HG03442 (cell line): Measurements from ENCODE around the gene BMP7.

ENCODE experiments used
- ATAC-seq: cut with Tn5 transposase; IDR thresholded peaks from one replicate; pipeline ENCODE4 v1.9.1; 2021; ENCODE audit warnings: mild to moderate bottlenecking, moderate library complexity; ENCODE audit not compliant: unreplicated experiment

Gene BMP7

DNA sequence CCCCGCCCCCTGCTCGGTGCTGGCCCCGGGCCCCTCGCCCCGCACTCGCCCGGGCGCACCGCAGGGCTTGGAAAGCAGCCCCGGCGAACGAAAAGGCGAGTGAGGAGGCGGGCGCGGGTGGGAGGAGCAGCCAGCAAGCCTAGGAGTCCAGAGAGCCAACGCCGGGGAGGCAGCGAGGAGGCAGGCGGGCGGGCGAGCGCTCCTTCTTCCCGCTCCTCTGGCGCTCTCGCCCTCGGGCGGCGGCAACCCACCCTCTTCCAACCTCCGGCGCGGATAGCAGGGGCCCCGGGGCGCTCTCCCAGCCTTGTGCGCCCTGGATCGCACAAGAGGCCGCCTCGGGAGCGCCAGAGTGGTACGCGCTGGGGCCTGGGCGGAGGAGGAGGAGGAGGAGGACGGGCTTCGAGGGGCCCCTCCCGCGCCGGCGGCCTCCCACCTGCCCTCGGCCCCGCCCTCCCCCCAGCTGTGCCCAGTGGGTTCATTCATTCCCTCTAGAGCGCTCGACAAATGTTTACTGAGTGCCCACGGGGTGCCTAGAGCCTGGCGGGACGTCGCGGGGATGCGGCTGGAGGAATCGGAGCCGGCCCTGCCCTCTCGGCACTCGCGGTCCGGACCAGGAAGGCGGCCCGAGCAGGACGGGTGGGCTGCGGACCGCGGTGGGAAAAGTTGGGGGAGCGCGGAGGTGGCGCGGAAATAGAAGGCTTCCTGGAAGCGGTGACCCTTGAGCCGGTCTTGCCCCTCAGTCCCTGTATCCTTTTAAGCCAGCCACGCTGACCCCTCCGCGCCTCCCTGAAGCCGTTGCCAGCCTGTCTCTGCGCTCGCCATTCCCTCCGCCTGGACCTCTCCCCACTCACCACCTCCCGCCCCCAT lies at the start of gene BMP7:
Gene BMP7, minus strand, starts transcription at position 351 of the 867 bp plus-strand sequence. CDS start 519 bp downstream, outside the sequence.
- no peak for ATAC-seq

DNA sequence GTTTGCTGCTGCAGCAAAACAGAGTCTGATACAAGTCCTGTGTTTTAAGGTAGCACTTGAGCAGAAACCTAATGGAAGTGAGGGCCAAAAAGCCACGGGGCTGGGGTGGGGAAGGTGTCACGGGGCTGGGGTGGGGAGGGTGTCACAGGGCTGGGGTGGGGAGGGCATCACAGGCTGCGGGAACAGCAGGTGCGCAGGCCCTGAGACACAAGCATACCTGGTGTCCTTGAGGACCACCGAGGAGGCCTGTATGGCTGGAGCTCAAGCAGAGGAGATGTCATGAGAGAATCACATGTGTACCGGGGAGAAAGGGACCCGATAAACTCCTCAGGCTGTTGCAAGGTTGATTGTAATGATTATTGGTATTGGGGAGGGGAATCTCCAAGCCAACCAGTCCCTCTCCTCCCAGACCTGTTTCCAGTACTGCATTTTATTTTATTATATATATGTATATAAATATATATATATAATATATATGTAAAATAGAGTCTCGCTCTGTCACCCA lies 49.6 kb upstream of the BMP7 start:
- no peak for ATAC-seq

DNA sequence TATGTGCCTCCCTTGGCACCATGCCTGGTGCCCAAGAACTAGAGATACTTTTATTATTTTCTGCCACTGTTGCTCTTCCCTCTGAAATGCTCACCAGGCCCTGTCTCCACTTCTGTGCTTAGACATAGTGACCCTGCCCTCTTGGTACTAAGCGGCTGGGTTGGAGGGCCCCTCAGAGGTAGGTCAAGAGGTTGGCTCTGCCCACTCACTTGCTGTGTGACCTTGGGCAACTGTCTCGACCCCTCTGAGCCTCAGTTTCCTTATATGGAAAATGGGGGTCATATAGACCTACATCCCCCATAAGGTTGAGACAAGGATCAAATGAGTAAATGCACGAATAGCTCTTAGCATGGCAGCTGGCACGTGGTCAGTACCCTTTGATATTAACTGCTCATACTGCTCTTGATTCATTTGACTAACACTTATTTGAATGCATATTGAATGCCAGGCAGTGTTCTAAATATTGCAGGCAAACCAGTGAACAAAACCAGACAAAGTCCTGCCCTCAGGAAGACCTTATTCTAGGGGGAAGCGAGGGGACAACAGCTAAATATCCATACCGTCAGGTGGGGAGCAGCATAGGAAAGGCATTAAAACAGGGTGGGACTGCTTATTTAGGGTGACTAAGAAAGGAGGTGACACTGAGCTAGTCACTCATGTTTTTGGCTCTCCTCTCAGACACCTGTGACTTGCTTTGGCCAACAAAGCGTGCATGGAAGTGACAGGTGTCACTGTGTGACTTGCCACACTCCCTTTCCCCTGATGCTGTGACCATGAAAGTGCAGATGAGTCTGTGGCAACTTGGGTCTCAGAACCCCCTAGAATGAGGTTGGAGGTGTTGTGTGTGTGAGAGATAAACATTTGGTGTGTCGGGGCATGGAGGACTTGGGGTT lies 48.9 kb upstream of the BMP7 start:
- ATAC-seq, result no peak

DNA sequence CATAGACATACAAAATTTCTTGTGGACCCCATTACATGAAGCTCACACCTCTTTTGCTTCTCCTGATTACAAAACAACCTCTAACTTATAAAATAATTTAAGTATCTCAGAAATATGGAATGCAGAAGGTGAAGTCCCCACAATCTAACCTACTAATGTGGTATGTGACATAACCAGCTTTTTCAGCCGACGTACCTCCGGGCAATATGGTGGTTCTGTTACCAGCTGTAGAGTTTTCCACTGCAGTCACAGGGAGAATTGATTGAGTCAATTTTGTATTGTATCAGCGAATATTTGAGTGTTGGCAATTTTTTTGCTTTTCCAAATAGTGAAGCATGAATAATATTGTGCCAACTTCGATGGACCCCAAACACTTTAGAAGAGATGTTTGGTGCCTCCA lies 47.5 kb upstream of the BMP7 start:
- no peak for ATAC-seq

DNA sequence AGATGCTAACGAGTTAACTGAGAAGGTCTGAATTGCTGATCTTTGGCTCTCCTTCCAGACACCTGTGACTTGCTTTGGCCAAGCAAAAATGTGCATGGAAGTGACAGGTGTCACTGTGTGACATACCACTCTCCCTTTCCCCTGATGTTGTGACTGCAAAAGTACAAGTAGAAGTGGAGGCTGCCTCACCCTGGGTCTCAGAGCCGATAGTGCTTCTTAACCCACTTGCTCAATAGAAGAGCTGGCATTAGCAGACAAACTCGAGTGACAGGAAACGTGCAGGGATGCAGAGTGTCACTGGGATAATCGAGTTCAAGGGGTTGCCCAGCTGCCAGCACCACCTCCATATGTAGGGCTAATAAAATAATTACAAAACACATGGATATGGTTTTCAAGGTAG lies 46.8 kb upstream of the BMP7 start:
- ATAC-seq, result no peak

DNA sequence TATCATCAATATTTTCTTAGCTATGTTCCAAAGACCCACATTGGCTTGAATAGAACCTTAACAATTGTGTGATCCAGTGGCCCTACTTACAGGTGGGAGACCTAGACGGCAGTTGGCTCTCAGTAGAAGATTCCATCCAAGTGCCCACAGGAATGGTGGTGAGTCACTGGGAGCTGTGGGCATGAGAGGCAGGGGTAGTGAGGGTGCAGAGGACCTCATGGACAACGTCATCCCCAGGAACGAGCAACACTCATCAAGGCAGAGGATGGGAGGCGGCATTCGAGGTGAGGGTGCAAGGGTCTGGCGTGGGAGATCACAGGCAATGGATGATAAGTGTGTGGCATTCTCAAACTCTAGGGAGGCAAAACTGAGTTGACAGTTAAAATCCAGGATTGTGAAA lies 45.7 kb upstream of the BMP7 start:
- ATAC-seq, result no peak

DNA sequence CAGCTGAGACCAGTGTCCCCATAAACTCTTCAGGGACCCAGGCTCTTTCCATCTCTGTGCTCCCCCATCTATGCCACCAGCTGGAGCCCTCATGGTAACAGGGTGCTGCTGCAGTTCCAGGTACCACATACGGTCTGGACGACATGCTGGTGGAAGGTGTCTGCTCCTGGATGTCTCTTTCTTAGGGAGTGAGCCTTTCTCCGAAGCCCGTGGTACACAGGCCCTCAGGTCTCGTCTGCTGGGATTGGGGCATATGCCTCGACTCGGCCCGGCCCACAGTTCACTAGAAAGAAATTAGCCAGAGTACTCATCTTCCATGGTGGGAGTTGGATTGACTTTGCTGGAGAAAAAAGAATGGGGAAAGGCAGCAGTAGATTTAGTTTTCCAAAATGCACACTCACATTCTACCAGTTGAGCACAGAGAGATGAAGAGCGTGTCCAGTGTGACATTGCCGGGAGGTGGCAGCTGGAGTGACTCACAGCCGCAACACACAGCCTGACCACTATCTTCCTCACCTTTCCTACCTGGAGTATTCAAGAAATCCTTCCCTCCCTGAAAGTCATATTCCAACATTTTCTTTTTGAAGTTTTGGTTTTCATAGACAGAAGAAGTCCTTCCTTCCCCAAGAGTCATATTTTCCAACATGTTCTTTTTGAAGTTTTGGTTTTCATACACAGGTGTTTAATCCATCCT lies 44.5 kb upstream of the BMP7 start:
- no peak for ATAC-seq

DNA sequence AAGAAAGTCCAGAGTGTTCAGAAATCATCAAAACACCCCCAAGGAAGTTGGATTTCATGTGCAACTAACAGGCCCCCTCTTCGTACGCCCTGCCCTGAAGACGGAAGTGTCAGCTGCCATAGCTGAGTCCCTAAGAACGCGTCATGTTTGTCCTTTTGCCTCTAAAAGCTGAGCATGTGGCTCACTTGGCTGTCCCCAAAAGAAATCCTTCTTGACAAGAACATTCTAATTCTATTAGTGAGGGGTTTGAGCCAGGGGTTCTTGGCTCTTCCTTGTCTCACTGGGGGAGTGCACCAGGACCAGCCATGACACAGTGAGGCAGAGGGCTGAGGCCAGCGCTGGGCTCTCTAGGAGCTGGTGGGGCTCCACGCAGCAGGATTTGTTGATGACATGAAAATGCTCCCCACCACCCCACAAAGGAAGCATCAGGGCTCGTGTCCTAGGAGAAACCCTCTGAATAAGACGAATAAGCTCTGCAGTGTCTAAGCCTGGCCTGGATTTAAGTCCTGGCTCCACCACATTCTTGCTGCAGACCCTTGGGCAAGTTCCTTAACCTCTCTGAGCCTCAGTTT lies 43.2 kb upstream of the BMP7 start:
- ATAC-seq, result no peak

DNA sequence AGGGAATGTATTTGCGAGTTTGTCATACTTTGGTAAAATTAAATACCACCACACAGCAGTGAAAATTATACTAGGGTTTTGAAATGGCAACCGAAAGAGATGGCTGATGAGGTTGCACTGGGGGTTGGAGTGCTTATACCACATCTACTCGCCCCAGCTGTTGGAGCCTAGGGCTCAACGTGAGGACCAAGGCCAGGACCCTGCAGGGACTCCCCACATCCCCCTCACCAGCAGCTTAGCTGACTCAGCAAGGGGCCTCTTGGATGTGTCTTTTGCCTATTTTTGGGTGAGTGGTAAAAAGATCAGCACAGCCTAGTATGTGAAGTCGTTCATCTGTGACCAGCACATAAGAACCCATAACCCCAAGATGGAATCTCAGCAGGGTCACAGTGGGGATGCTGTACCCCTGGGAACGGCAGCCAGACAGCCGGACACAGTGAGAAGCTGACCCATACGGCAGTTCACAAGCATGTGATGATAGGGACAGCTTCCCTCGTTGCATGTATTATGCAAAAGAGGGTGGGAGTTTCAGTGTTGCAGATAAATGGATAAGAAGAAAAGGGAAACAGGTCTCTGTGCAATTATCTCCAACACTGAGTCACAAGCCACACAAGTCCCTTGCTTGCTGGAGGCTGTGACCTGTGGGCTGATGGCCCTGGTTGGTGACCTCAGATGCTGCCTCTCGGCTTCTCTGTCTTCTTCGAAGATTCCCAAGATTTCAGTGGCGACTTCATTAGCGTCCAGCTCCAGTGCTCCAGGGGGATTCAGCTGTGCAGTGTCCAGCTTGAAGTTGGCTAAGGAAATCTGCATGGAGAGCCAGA lies 42.2 kb upstream of the BMP7 start:
- no peak for ATAC-seq

DNA sequence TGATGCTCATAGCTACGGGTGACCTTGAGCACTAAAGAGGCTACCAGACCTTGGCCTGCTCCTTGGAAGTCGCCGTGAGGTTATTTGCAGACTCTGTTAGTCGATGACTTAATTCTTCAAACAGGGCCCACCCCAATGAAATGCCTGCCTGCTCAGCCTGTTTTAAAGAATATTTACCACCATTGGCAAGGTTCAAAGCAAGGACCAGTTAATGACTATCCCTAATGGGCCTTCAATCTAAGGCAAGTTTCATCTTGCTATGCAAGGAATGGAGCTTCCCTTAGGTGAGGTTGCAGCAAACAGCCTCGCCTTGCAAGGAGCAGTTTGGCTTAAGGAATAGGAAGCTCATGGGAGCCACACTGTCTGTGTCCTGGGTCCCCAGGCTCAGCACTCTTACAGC lies 40.3 kb upstream of the BMP7 start:
- ATAC-seq, result no peak

DNA sequence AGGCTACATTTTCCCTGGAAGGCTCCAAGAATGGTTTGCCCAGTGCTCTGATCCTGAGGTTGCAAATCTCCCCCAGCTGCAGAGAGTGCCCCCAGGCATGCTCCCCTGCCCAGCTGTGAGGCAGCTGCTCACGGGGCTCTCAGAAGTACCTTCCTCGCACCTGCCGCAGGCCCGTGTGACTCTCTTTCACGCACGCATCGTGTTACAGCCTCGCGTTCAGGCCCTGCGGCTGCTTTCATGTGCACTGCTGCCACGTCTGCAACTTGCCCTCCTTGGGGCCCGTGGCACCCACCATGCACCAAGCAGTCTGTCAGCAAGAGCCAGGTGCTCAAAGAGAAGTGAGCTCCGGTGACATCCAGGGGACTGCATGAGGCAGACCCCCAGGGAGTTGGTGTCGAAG lies 34.6 kb upstream of the BMP7 start:
- no peak for ATAC-seq

DNA sequence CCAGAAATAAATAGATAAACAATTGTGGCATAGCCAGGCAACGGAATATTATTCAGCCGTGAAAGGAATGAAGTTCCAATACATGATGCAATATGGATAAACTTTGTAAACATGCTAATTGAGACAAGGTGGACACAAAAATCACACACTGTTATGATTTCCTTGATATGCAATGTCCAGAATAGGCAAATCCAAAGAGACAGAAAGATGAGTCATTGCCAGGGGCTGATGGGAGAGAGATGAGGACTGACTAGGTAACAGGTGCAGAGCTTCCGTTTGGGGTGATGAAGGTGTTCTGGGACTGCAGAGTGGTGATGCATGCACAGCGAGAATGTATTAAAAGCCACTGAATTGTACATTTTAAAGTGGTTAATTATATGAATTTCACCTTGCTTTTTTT lies 32.0 kb upstream of the BMP7 start:
- ATAC-seq, result no peak

DNA sequence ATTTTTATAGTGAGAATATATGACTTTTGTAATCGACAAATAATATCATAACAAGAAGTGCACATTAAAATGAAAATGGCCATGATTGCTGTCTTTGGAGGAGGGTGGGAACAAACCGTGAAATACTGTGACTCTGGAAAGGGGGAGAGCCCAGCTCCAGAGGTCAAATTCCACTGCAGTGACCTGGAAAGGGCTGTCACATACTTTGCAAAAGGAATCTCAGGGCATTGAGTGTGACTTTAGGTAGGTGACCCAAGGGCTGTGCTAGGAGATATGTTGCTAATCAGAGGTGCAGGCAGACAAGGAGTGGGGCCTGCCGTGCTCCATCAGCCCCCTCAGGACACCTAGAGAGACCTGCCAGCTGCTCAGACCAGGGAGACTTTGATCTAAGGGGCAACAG lies 28.1 kb upstream of the BMP7 start:
- ATAC-seq, result no peak

DNA sequence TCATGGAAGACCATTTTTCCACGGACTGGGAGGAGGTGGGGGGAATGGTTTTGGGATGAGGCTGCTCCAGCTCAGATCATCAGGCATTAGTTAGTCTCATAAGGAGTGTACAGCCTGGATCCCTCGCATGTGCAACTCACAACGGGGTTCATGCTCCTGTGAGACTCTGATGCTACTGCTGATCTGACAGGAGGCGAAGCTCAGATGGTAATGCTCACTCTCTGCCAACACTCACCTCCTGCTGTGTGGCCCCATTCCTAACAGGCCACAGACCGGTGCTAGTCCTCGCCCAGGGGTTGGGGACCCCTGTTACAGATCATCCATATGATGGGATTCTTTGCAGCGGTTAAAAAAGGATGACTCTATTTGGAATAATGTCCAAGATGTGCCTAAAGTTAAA lies 27.6 kb upstream of the BMP7 start:
- no peak for ATAC-seq

DNA sequence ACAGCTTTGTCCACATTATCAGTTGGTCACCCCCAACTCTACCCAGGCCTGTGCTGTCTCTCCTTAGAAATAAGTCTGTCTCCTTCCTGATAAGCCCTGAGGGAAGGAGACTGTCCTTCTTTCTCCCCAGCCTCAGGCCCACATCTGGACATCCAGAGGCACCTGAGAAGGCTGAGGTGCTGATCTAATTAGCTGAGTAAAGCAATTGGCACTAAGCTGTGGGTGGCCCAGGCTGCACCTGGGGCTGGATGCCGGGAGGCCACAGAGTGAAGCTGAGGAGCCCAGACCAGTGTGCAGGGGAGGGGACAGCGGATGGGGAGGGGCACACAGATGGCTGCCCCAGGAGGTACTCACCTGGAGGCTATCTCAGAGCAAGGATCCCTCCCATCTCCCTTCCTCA lies 26.2 kb upstream of the BMP7 start:
- ATAC-seq, result no peak

DNA sequence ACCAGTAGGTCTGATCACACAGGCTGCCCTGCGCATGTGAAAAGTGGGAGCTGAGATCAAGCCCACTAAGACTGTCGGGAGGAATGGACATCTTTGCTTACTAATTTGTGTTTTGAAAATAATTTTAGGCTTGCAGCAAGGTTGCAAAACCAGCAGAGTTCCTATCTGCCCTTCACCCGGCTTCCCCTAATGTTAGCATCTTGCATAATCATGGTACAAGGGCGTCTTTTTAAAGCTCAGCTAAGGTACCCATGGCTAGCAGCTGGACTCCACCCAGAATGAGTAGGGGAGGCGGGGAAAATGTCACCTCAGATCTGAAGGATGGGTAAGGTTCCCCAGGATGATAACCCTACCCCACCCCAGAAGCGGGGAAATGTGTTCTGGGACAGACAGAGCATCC lies 25.3 kb upstream of the BMP7 start:
- ATAC-seq, result no peak

DNA sequence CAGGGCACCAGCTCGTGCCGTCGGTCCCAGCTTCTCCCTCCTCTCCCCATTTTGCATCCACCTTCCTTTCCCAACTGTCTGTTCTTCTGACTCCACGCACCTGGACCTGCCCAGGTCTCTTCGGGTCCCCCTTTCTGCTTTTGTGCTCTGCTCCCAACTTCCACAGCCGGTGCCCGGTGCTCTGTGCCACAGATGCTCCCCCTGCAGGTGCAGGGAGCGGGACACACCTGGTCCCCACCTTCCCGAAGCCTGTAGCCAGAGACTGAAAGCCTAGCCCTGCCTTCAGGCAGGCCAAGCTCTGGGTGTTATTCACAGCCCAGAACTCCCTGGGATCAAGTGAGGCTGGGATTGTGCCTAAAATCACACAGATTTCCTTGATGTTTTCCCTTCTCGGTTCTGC lies 24.6 kb upstream of the BMP7 start:
- no peak for ATAC-seq

DNA sequence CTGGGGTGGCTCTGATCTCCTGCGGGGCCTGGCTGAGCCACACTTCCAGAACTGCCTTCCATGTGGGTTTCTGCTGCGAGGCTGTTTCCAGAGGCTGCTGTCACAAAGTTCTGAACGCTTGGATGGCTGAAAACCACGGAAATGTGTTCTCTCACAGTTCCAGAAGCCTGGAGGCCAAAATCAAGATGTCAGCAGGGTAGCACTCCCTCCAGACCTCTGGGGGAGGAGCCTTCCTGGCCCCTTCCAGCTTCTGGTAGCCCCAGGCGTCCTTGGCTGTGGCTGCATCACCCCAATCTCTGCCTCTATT lies 23.7 kb upstream of the BMP7 start:
- no peak for ATAC-seq

DNA sequence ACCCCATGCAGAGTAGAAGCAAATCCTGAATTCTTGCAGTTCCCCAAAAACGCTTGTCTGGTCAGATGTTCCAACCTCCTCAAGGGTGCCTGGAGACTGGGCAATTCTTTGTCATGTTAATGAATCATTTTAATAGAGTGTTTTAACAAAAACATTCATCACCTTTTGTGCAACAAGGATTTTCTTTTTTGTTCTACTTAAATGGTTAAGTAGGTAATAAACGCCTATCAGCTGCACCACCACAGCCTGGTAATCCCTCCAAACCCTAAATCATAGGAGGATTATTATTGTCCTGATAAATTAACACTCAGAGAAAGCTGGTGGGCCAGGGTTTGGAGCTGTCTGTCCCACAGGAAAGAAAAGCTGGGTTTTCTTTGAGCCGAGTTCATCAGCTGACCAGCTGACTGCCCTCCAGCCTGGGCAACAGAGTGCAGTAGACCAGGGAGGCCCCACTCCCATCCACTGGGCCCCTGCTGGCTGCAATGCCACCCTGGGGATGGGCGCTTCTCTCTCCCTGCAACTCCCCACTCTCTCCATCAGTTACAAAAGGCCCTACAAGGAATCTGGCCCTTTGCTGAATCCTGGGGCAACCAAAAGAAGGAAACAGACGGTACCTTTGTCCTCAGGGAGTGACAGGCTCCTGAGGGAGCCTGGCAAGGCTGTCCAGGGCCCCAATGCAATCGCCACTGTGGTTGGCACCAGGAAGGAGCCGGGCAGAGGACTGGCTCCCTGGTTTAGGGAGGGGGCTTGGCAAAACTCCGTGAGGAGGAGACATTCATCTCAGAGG lies 23.1 kb upstream of the BMP7 start:
- ATAC-seq, result no peak
